ENCODE measurements around the gene UBL3.

UBL3 gene

GRCh38 chr13:29840585-29840984 is 9.8 kb downstream of the UBL3 start:
- Histone ChIP-seq H3K27me3 (ENCODE audit: insufficient read depth, low read length) (no peaks in the 10 kb centered on the region), H3K27ac (ENCODE audit: low read length) (no peak overlapping the region), H3K9me3 (ENCODE audit: insufficient read depth, low read depth, low read length) (no peaks in the 10 kb centered on the region), H3K9ac (ENCODE audit: low read depth, low read length) (no peak overlapping the region; the same call in 1 of the 2 replicates), H3K36me3 (ENCODE audit: insufficient read depth, low read depth, low read length) (no peaks in the 10 kb centered on the region), H3K4me1 (ENCODE audit: insufficient read depth, low read length) (peaks cover 42% of the 10 kb centered on the region), H3K4me3 (ENCODE audit: low read length) (peak overlapping the region; percentile 42; the same call in 1 of the 2 replicates)

DNA sequence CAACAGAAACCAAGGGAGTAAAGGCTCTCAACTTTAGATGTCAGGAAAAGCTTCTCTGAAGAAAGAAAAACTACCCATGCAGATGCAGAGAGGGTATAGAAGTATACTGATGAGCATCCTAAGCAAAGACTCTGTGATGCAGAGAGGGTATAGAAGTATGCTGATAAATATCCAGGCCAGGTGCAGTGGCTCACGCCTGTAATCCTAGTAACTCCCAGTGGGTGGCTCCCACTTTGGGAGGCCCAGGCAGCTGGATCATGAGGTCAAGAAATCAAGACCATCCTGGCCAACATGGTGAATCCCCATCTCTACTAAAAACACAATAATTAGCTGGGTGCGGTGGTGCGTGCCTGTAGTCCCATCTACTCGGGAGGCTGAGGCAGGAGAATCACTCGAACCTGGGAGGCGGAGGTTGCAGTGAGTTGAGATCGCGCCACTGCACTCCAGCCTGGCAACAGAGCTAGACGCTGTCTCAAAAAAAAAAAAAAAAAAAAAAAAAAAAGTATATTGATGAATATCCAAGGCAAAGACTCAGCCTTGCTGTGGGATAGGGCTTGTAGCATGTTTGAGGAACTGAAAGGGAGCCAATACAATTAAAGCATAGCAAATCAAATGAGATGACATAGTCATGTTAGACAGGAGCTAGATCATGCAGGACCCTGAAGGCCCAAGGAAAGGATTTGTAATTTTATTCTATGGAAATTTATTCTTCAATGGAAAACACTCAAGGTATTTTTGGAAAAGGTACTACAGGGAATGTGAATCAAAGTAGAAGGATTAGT is 14.9 kb downstream of the UBL3 start:
- H3K27ac ChIP-seq (ENCODE audit: low read length), result no peak overlapping the region
- H3K36me3 ChIP-seq (ENCODE audit: insufficient read depth, low read depth, low read length), result no peaks in the 10 kb centered on the region
- no peaks in the 10 kb centered on the region for H3K27me3 ChIP-seq (ENCODE audit: insufficient read depth, low read length)
- H3K4me3 ChIP-seq (ENCODE audit: low read length), result no peak overlapping the region
- peaks cover 9% of the 10 kb centered on the region; the same call in 1 of the 2 replicates for H3K4me1 ChIP-seq (ENCODE audit: insufficient read depth, low read length)
- no peak overlapping the region for H3K9ac ChIP-seq (ENCODE audit: low read depth, low read length)
- H3K9me3 ChIP-seq (ENCODE audit: insufficient read depth, low read depth, low read length), result no peaks in the 10 kb centered on the region

GRCh38 chr13:29832761-29833298 is 17.6 kb downstream of the UBL3 start:
- H3K4me1 ChIP-seq (ENCODE audit: insufficient read depth, low read length), result 0 out of 2 replicates have a peak, but pooled peaks cover 2% of the 10 kb centered on the region
- no peak overlapping the region for H3K27ac ChIP-seq (ENCODE audit: low read length)
- no peaks in the 10 kb centered on the region for H3K27me3 ChIP-seq (ENCODE audit: insufficient read depth, low read length)
- peaks cover 3% of the 10 kb centered on the region; the same call in 1 of the 2 replicates for H3K9me3 ChIP-seq (ENCODE audit: insufficient read depth, low read depth, low read length)
- no peak overlapping the region for H3K4me3 ChIP-seq (ENCODE audit: low read length)
- no peaks in the 10 kb centered on the region for H3K36me3 ChIP-seq (ENCODE audit: insufficient read depth, low read depth, low read length)
- no peak overlapping the region for H3K9ac ChIP-seq (ENCODE audit: low read depth, low read length)

DNA sequence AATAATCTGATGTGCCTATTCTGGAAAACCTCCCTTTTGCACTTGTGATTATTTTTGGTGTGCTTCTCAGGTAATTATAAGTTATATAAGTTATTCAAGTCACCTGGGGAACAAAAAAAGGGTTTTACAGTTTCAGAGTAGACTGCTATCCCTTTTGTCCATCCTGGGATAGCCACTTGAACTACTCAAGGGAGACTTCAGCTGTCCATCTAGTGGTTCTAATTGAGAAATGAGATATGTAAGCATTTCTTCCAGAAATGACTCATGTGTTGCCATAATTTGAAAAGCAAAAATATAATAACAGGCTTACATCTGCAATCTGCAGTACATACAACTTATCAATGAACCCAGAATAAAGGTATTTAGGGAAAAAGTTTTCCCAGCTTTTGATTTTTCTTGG is 20.4 kb downstream of the UBL3 start:
- Histone ChIP-seq H3K27me3 (ENCODE audit: insufficient read depth, low read length) (no peaks in the 10 kb centered on the region), H3K36me3 (ENCODE audit: insufficient read depth, low read depth, low read length) (no peaks in the 10 kb centered on the region), H3K4me3 (ENCODE audit: low read length) (no peak overlapping the region), H3K9me3 (ENCODE audit: insufficient read depth, low read depth, low read length) (peaks cover 3% of the 10 kb centered on the region; the same call in 1 of the 2 replicates), H3K27ac (ENCODE audit: low read length) (no peak overlapping the region), H3K4me1 (ENCODE audit: insufficient read depth, low read length) (no peaks in the 10 kb centered on the region), H3K9ac (ENCODE audit: low read depth, low read length) (no peak overlapping the region)

- no peak overlapping the region for H3K27ac ChIP-seq (ENCODE audit: low read length)
- no peaks in the 10 kb centered on the region for H3K36me3 ChIP-seq (ENCODE audit: insufficient read depth, low read depth, low read length)
- peaks cover 19% of the 10 kb centered on the region for H3K4me1 ChIP-seq (ENCODE audit: insufficient read depth, low read length)
- no peak overlapping the region for H3K9ac ChIP-seq (ENCODE audit: low read depth, low read length)
- no peaks in the 10 kb centered on the region for H3K9me3 ChIP-seq (ENCODE audit: insufficient read depth, low read depth, low read length)
- no peaks in the 10 kb centered on the region for H3K27me3 ChIP-seq (ENCODE audit: insufficient read depth, low read length)
- no peak overlapping the region for H3K4me3 ChIP-seq (ENCODE audit: low read length)
Measured at GRCh38 chr13:29819143-29819542, 31.3 kb downstream of the UBL3 start.

GRCh38 chr13:29817604-29818378 is 32.6 kb downstream of the UBL3 start:
- Histone ChIP-seq H3K4me1 (ENCODE audit: insufficient read depth, low read length) (peaks cover 21% of the 10 kb centered on the region), H3K27me3 (ENCODE audit: insufficient read depth, low read length) (no peaks in the 10 kb centered on the region), H3K9me3 (ENCODE audit: insufficient read depth, low read depth, low read length) (no peaks in the 10 kb centered on the region), H3K9ac (ENCODE audit: low read depth, low read length) (no peak overlapping the region), H3K27ac (ENCODE audit: low read length) (no peak overlapping the region), H3K4me3 (ENCODE audit: low read length) (no peak overlapping the region), H3K36me3 (ENCODE audit: insufficient read depth, low read depth, low read length) (no peaks in the 10 kb centered on the region)

GRCh38 chr13:29816715-29817114 is 33.7 kb downstream of the UBL3 start:
- H3K36me3 ChIP-seq (ENCODE audit: insufficient read depth, low read depth, low read length), result no peaks in the 10 kb centered on the region
- peaks cover 21% of the 10 kb centered on the region for H3K4me1 ChIP-seq (ENCODE audit: insufficient read depth, low read length)
- no peaks in the 10 kb centered on the region for H3K27me3 ChIP-seq (ENCODE audit: insufficient read depth, low read length)
- H3K9ac ChIP-seq (ENCODE audit: low read depth, low read length), result no peak overlapping the region
- no peaks in the 10 kb centered on the region for H3K9me3 ChIP-seq (ENCODE audit: insufficient read depth, low read depth, low read length)
- H3K4me3 ChIP-seq (ENCODE audit: low read length), result no peak overlapping the region
- no peak overlapping the region for H3K27ac ChIP-seq (ENCODE audit: low read length)

- Histone ChIP-seq H3K4me3 (ENCODE audit: low read length) (no peak overlapping the region), H3K27ac (ENCODE audit: low read length) (no peak overlapping the region), H3K36me3 (ENCODE audit: insufficient read depth, low read depth, low read length) (no peaks in the 10 kb centered on the region), H3K4me1 (ENCODE audit: insufficient read depth, low read length) (peaks cover 21% of the 10 kb centered on the region), H3K9ac (ENCODE audit: low read depth, low read length) (no peak overlapping the region), H3K27me3 (ENCODE audit: insufficient read depth, low read length) (no peaks in the 10 kb centered on the region), H3K9me3 (ENCODE audit: insufficient read depth, low read depth, low read length) (no peaks in the 10 kb centered on the region)
Measured at GRCh38 chr13:29815336-29815735, 35.1 kb downstream of the UBL3 start.

- H3K4me1 ChIP-seq (ENCODE audit: insufficient read depth, low read length), result peaks cover 2% of the 10 kb centered on the region; the same call in 1 of the 2 replicates
- no peaks in the 10 kb centered on the region for H3K36me3 ChIP-seq (ENCODE audit: insufficient read depth, low read depth, low read length)
- H3K27me3 ChIP-seq (ENCODE audit: insufficient read depth, low read length), result no peaks in the 10 kb centered on the region
- no peak overlapping the region for H3K9ac ChIP-seq (ENCODE audit: low read depth, low read length)
- no peaks in the 10 kb centered on the region for H3K9me3 ChIP-seq (ENCODE audit: insufficient read depth, low read depth, low read length)
- no peak overlapping the region for H3K4me3 ChIP-seq (ENCODE audit: low read length)
- no peak overlapping the region for H3K27ac ChIP-seq (ENCODE audit: low read length)
Measured at GRCh38 chr13:29810898-29811297, 39.5 kb downstream of the UBL3 start.

DNA sequence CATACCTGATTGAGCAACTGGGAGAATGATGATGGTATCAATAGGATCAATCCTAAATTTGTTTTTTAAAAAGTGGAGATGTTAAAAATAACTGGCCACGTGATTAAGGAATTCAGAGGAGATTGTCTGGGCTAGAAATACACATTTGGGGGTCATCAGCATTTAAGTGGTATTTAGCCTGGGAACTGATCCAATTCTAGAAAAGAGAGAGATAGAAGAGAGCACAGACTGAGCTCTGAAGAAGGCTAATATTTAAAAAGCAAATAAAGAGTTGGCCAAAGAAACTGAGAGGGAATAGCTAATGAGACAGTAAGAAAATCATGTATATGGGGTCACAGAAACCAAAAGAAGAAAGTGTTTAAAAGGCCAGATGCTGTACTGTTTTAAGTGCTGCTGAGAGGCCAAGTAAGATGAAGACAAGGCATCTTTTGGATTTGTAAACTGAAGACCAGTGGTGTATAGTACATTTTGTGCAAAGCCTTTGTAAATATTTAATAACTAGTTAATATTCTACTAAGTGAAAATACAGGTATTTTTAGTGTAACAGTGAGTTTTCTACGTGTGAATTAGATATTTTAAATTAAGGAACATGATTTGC is 40.2 kb downstream of the UBL3 start:
- Histone ChIP-seq H3K36me3 (ENCODE audit: insufficient read depth, low read depth, low read length) (no peaks in the 10 kb centered on the region), H3K9ac (ENCODE audit: low read depth, low read length) (no peak overlapping the region), H3K27ac (ENCODE audit: low read length) (no peak overlapping the region), H3K4me1 (ENCODE audit: insufficient read depth, low read length) (peaks cover 2% of the 10 kb centered on the region; the same call in 1 of the 2 replicates), H3K4me3 (ENCODE audit: low read length) (no peak overlapping the region), H3K9me3 (ENCODE audit: insufficient read depth, low read depth, low read length) (no peaks in the 10 kb centered on the region), H3K27me3 (ENCODE audit: insufficient read depth, low read length) (no peaks in the 10 kb centered on the region)

DNA sequence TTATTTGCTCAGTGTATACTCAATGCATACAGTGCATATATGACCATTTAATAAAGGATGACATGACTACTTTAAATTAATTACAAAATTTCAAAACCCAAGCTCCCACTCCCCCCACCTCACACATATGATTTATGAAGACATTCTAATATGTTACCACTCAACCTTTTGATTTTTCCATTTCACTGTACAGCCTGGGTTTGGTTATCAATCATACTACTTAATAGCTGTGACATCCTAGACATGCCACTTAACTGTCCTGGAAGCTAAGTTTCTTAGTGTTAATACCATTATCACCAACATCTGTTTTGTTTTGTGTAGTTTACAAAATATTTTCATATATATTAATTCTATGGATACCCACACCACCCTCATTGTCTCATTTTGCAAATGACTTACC is 42.2 kb downstream of the UBL3 start:
- H3K9ac ChIP-seq (ENCODE audit: low read depth, low read length), result no peak overlapping the region
- no peaks in the 10 kb centered on the region for H3K27me3 ChIP-seq (ENCODE audit: insufficient read depth, low read length)

More for the DNA sequence above, 42.2 kb downstream of the UBL3 start:
- H3K27ac ChIP-seq (ENCODE audit: low read length), result no peak overlapping the region
- no peak overlapping the region for H3K4me3 ChIP-seq (ENCODE audit: low read length)
- H3K4me1 ChIP-seq (ENCODE audit: insufficient read depth, low read length), result peaks cover under 1% of the 10 kb centered on the region; the same call in 1 of the 2 replicates
- H3K9me3 ChIP-seq (ENCODE audit: insufficient read depth, low read depth, low read length), result no peaks in the 10 kb centered on the region
- no peaks in the 10 kb centered on the region for H3K36me3 ChIP-seq (ENCODE audit: insufficient read depth, low read depth, low read length)
